OCI-LY7 (cell line): ENCODE results near the gene PRKN. TPM values are rescaled to one million over a fixed set of nuclear protein-coding genes. Genes with fewer than 3 reads are reported as not detected.

ENCODE experiments used
- BruUV-seq: library from RNA; stranded (reverse); fragments of 400-500 nt; replicated peaks from 2 replicates; lab custom pipeline; 2021; lab: Mats Ljungman, UMichigan
- CTCF ChIA-PET: fragments of 300-600 bp; sonication (Branson Sonifier 250); formaldehyde crosslinking; loops from one replicate; lab custom pipeline; 2022; ENCODE audit warnings: antibody characterized with exemption; ENCODE audit not compliant: unreplicated experiment; lab: Charles Lee
- POLR2A ChIA-PET: fragments of 300-600 bp; sonication (Branson Sonifier 250); formaldehyde crosslinking; loops from one replicate; lab custom pipeline; 2022; ENCODE audit warnings: antibody characterized with exemption; lab: Charles Lee
- DNase-seq: peaks from one replicate; pipeline ENCODE4 v3.0.0-alpha.2; 2015; ENCODE audit warnings: low spot score
- H2AFZ ChIP-seq: fragments of 200-600 bp; sonication (generic), shearing (Covaris generic); 2 replicates; pipeline ENCODE4 v1.6.1; 2014; ENCODE audit warnings: mild to moderate bottlenecking, antibody characterized with exemption, low read length, moderate library complexity
- H3K27ac ChIP-seq: fragments of 200-600 bp; sonication (generic); 2 replicates; pipeline ENCODE4 v1.5.1; 2014; ENCODE audit warnings: mixed run types, low read depth, mild to moderate bottlenecking, moderate library complexity, low read length, inconsistent platforms; ENCODE audit not compliant: poor library complexity, severe bottlenecking
- H3K36me3 ChIP-seq: fragments of 200-600 bp; sonication (generic); 2 replicates; pipeline ENCODE4 v1.6.1; 2014; ENCODE audit warnings: mild to moderate bottlenecking, antibody characterized with exemption, low read length, moderate library complexity, mixed read lengths; ENCODE audit not compliant: insufficient read depth
- H3K4me1 ChIP-seq: fragments of 200-600 bp; sonication (generic); 2 replicates; pipeline ENCODE4 v1.5.1; 2014; ENCODE audit warnings: mild to moderate bottlenecking, low read length; ENCODE audit not compliant: insufficient read depth, poor library complexity, severe bottlenecking
- H3K4me2 ChIP-seq: fragments of 200-600 bp; sonication (generic); 2 replicates; pipeline ENCODE4 v1.6.1; 2014; ENCODE audit warnings: mild to moderate bottlenecking, low read length
- H3K4me3 ChIP-seq: fragments of 200-600 bp; sonication (generic); 2 replicates; pipeline ENCODE4 v1.5.1; 2014; ENCODE audit warnings: mild to moderate bottlenecking, low read depth, low read length; ENCODE audit not compliant: poor library complexity, severe bottlenecking
- H3K79me2 ChIP-seq: fragments of 200-600 bp; sonication (generic); 2 replicates; pipeline ENCODE4 v1.6.1; 2016; ENCODE audit warnings: low read depth, mild to moderate bottlenecking, low read length, moderate library complexity, mixed read lengths; ENCODE audit not compliant: insufficient read depth
- H3K9me2 ChIP-seq: fragments of 200-600 bp; sonication (generic); 2 replicates; pipeline ENCODE4 v1.6.1; 2016; ENCODE audit warnings: mild to moderate bottlenecking, low read length, mixed read lengths; ENCODE audit not compliant: insufficient read depth
- H3K9me3 ChIP-seq: fragments of 200-600 bp; sonication (generic); 2 replicates; pipeline ENCODE4 v1.6.1; 2014; ENCODE audit warnings: mild to moderate bottlenecking, mixed run types, low read length, mixed read lengths
- H4K20me1 ChIP-seq: fragments of 200-600 bp; sonication (generic); 2 replicates; pipeline ENCODE4 v1.6.1; 2014; ENCODE audit warnings: mild to moderate bottlenecking, antibody characterized with exemption, low read length, moderate library complexity, mixed read lengths; ENCODE audit not compliant: insufficient read depth
- EZH2phosphoT487 ChIP-seq: fragments of 200-600 bp; sonication (generic); IDR thresholded peaks from 2 replicates; pipeline ENCODE4 v1.6.1; 2018; ENCODE audit warnings: low read depth, borderline replicate concordance, mild to moderate bottlenecking, mixed run types, antibody characterized with exemption, low read length, moderate library complexity, mixed read lengths
- intact Hi-C: fragments of 100-400 bp; cut with micrococcal nuclease; formaldehyde crosslinking; loops from one replicate; pipeline ENCODE4 v1.10.0; 2022; ENCODE audit not compliant: unreplicated experiment
- total RNA-seq, 2 experiments: library from RNA; depleted of rRNA in 1 of 2; stranded (reverse); fragments of >200 nt in 1 of 2; shearing (Covaris generic) in 1 of 2; gene quantifications; 2 replicates each; pipeline ENCODE4 v1.2.3, GENCODE V29; 2014 to 2022
- TF ChIP-seq, protein P1 (sequence below): fragments of 200-600 bp; sonication (generic); conservative IDR thresholded peaks from 2 replicates; pipeline ENCODE4 v1.5.1; 2014; ENCODE audit warnings: mild to moderate bottlenecking, antibody characterized with exemption, low read length, moderate library complexity, mixed read lengths

The PRKN gene
- total RNA-seq, 2 experiments from 2014 or later = 1.3 to 2.0 TPM

DNA sequence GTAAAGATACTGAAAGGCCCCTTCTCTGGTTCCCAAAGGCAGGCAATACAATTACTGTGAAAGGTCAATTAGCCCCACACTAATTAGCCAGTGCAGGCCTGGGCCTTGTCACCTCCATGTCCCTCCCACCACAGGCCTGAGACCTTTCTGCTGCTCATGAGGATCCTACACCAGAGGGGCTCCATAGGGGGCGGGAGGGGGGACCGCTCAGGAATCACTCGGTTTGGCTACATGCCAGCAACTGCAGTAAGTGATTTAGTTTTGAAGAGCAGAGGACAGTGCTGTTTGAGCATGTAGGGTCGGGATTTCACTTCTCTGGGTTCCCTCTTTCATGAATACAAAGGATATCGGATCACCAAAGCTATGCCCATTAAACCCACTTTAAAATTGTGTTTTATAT lies 455.6 kb downstream of the PRKN start:
- BruUV-seq = no TSS peak
- Histone ChIP-seq H2AFZ (no peak overlapping the region), H3K4me3 (no peak overlapping the region), H3K9me3 (no peaks in the 10 kb centered on the region), H3K79me2 (no peaks in the 10 kb centered on the region), H3K36me3 (no peaks in the 10 kb centered on the region), H3K4me1 (no peaks in the 10 kb centered on the region), H3K4me2 (no peak overlapping the region), H3K9me2 (no peaks in the 10 kb centered on the region), H3K27ac (no peak overlapping the region), H4K20me1 (no peaks in the 10 kb centered on the region)
- ChIA-PET CTCF (no interaction called here), POLR2A (no interaction called here)
- TF ChIP-seq EZH2phosphoT487 = no peak
- TF ChIP-seq, protein P1, sequence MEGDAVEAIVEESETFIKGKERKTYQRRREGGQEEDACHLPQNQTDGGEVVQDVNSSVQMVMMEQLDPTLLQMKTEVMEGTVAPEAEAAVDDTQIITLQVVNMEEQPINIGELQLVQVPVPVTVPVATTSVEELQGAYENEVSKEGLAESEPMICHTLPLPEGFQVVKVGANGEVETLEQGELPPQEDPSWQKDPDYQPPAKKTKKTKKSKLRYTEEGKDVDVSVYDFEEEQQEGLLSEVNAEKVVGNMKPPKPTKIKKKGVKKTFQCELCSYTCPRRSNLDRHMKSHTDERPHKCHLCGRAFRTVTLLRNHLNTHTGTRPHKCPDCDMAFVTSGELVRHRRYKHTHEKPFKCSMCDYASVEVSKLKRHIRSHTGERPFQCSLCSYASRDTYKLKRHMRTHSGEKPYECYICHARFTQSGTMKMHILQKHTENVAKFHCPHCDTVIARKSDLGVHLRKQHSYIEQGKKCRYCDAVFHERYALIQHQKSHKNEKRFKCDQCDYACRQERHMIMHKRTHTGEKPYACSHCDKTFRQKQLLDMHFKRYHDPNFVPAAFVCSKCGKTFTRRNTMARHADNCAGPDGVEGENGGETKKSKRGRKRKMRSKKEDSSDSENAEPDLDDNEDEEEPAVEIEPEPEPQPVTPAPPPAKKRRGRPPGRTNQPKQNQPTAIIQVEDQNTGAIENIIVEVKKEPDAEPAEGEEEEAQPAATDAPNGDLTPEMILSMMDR = no peak
- intact Hi-C loops = no loop called here
- no peak for DNase-seq

DNA sequence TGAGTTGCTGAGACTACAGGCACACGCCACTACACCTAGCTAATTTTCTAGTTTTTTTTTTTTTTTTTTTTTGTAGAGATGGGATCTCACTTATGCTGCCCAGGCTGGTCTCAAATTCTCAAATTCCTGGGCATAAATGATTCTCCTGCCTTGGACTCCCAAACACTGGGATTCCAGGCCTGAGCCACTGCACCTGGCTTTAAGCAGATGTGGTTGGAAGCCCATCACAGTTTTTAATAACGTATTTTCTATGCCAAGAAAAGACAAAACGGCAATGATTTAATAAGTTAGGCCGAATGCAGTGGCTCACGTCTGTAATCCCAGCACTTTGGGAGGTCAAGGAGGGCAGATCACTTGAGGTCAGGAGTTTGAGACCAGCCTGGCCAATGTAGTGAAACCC lies 456.6 kb downstream of the PRKN start:
- H2AFZ ChIP-seq = no peak overlapping the region
- H3K9me2 ChIP-seq = no peaks in the 10 kb centered on the region
- no peak overlapping the region for H3K4me3 ChIP-seq
- no peak overlapping the region for H3K4me2 ChIP-seq
- intact Hi-C loops = no loop called here
- no peaks in the 10 kb centered on the region for H3K9me3 ChIP-seq
- no peaks in the 10 kb centered on the region for H4K20me1 ChIP-seq
- no peaks in the 10 kb centered on the region for H3K36me3 ChIP-seq
- DNase-seq = no peak
- BruUV-seq = no TSS peak
- ChIA-PET POLR2A (no interaction called here), CTCF (no interaction called here)
- H3K27ac ChIP-seq = no peak overlapping the region
- no peaks in the 10 kb centered on the region for H3K79me2 ChIP-seq
- TF ChIP-seq, protein P1 = no peak
- no peak for TF ChIP-seq EZH2phosphoT487
- no peaks in the 10 kb centered on the region for H3K4me1 ChIP-seq

- H3K9me2 ChIP-seq = no peaks in the 10 kb centered on the region
- no peak overlapping the region for H3K27ac ChIP-seq
- no peaks in the 10 kb centered on the region for H3K9me3 ChIP-seq
- no peak overlapping the region for H3K4me2 ChIP-seq
- ChIA-PET POLR2A (no interaction called here), CTCF (no interaction called here)
- H3K4me3 ChIP-seq = no peak overlapping the region
- H3K4me1 ChIP-seq = no peaks in the 10 kb centered on the region
- H4K20me1 ChIP-seq = no peaks in the 10 kb centered on the region
- H2AFZ ChIP-seq = no peak overlapping the region
- no peak for TF ChIP-seq EZH2phosphoT487
- TF ChIP-seq, protein P1 = no peak
- DNase-seq = no peak
- intact Hi-C loops = no loop called here
- H3K79me2 ChIP-seq = no peaks in the 10 kb centered on the region
- no peaks in the 10 kb centered on the region for H3K36me3 ChIP-seq
- BruUV-seq = no TSS peak
These were observed 459.9 kb downstream of the PRKN start for GRCh38 chr6:162267641-162268040.
